Skin epidermis (tissue), 12 donors: ENCODE results near the gene USH2A.
"Not testable (repeated sequence)": the region's sequence is repeated elsewhere in the genome, so short reads cannot be mapped to it uniquely, and the experiment has no call there.

ENCODE experiments used
- H3K27ac ChIP-seq, 21 experiments: fragments of 200-600 bp; sonication (generic) in 11 of 21; one replicate each; pipeline ENCODE4 v1.5.0; 2020; ENCODE audit warnings: mild to moderate bottlenecking in 3 of 21, inconsistent platforms in 2 of 21, moderate library complexity in 2 of 21
- H3K4me3 ChIP-seq, 7 experiments: fragments of 200-600 bp; sonication (generic) in 2 of 7; one replicate each; pipeline ENCODE4 v1.5.0; 2020; ENCODE audit warnings: inconsistent platforms in 2 of 7, mild to moderate bottlenecking in 2 of 7, moderate library complexity in 1 of 7

The USH2A gene

DNA sequence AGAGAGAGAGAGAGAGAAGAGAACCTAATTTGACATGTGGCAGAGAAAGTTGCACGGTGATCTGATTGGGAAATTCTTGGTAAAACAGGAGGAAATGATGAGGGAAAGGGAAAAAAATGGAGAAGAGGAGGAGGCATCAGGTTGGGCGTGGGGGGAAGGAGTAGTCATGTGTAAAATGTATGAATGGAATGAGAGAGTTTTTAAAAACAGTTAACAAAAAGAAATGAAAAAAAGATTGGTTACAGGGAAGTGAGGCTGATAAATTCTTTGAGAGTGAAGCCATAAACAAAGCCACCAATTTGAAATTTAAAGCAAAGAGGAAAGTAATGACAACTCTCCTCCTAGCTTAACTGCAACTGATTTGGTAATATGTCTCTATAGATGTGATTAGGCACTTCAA, 409.2 kb downstream of the USH2A start:
- Histone ChIP-seq H3K4me3 (no peak overlapping the region), H3K27ac (no peak overlapping the region)

DNA sequence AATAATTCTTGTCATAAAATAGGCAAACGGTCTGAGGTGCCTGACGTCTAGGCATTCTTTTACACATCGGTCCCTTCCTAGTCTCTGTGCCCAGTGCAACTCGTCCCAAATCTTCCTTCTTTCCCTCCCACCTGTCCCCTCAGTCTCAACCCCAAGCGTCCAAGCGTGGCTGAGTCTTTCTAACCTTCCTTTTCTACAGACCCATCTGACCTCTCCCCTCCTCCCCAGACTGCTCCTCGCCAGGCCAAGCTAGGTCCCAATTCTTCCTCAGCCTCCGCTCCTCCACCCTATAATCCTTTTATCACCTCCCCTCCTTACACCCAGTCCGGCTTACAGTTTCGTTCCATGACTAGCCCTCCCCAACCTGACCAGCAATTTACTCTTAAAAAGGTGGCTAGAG, 413.8 kb downstream of the USH2A start:
- not testable (repeated sequence) for H3K4me3 ChIP-seq, H3K27ac ChIP-seq

DNA sequence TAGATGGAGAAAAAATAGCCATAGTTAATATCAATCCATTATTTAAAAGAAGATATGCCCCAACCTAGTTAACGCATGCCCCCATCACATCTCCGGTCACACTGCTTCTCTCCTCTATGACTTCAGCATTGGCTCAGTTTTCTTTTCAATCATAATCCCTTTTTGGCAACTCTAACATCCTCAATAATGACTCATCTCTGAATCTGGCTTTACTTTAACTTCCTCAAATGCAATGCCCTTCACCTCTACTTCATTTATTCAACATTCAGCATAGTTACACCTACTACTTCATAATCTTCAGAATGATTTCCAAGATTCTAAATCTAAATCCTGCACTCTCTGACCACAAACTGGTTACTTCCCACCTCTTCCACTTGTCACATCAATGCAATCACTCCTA, 417.3 kb downstream of the USH2A start:
- Histone ChIP-seq H3K27ac (no peak overlapping the region), H3K4me3 (no peak overlapping the region)

GRCh38 chr1:215992620-215993019, 430.6 kb downstream of the USH2A start:
- Histone ChIP-seq H3K27ac (no peak overlapping the region), H3K4me3 (no peak overlapping the region)

- H3K4me3 ChIP-seq = no peak overlapping the region
- no peak overlapping the region for H3K27ac ChIP-seq
Measured at GRCh38 chr1:215987092-215987875, 436.0 kb downstream of the USH2A start.

DNA sequence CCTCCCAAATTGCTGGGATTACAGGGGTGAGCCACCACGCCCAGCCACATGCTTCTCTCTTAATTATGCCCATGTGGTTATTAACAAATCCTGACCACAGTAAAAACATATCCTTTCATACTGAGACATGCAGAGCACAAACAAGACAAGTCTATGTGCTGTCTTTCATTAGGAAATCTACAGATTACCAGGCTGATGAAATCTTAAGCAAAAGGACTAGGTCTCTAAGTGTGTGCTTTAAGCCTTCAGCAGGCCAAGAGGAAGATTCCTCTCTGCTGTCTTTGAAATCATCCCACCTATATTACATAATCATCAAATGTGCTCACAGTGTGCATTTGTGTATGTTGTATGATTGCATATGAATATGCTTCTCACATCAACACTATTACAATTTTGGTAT, 436.8 kb downstream of the USH2A start:
- Histone ChIP-seq H3K4me3 (no peak overlapping the region), H3K27ac (no peak overlapping the region)

DNA sequence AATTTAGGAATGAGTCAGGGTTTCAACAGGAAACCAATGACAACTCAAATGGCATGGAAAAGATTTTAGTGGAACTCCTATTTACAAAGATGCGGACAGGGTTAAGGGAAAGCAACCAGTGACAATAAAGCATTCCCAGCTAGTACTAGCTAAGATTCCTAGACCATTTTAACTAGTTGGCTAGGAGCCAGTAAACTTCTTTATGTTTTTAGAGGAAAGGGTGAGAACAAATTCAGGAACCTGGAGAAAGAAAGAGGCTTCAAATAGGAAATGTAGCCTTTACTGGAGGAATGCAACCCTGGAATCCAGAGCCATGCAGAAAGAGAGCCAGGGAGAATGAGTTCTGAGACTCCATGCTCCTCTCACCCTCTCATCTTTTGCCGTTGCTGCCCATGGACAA, 439.6 kb downstream of the USH2A start:
- Histone ChIP-seq H3K27ac (no peak overlapping the region), H3K4me3 (no peak overlapping the region)

DNA sequence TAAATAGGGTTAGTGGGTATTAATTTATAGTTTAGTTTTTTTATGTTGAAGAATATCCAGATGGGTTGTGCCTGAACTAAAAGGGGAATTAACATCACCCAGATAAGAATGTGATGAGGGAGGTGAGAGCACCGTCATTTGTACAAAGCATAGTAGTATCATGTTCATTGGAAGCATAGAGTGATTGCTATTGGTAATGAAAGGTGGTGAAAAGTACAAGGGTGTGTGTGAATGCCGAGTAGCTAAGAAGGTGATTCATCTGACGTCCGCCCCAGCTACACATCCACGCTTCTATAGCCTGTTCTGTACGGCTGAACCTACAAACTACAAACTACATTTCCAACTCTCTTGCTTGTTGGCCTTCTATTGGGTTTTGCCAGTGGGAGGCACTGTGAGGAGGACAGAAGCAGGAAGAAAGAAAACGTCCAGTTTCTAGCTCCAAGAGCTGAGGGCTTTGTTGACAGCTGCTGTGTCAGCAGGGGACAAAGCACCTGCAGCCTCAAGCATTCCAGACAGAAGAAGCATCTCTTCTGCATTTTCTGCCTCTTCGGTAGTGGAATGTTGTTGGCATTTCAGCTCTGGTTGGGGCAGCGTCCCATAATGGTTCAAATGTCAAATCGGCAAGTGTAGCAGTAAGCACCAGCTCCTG, 451.3 kb downstream of the USH2A start:
- Histone ChIP-seq H3K4me3 (no peak overlapping the region), H3K27ac (no peak overlapping the region)

GRCh38 chr1:215970406-215970805, 452.8 kb downstream of the USH2A start:
- Histone ChIP-seq H3K27ac (no peak overlapping the region), H3K4me3 (no peak overlapping the region)

GRCh38 chr1:215963621-215964020, 459.6 kb downstream of the USH2A start:
- H3K4me3 ChIP-seq = no peak overlapping the region
- no peak overlapping the region for H3K27ac ChIP-seq

DNA sequence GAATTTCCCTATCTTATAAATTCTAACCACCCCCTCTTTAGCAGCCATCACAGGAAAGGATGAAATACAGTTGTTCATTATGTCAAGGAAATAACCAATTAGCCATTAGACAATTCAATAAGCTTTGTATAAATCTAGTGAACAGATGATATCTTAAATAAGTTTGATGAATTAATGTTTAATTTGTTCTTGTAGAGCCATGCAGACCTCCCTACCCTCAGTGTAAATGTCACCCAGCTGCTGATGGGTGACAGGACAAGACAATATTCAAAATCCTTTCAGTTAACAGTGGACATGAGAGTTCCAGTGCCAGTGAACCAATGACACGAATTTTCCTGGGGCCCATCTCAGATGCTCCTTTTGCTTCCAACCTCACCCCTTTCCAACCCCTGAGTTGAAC, 460.2 kb downstream of the USH2A start:
- Histone ChIP-seq H3K27ac (no peak overlapping the region), H3K4me3 (no peak overlapping the region)

DNA sequence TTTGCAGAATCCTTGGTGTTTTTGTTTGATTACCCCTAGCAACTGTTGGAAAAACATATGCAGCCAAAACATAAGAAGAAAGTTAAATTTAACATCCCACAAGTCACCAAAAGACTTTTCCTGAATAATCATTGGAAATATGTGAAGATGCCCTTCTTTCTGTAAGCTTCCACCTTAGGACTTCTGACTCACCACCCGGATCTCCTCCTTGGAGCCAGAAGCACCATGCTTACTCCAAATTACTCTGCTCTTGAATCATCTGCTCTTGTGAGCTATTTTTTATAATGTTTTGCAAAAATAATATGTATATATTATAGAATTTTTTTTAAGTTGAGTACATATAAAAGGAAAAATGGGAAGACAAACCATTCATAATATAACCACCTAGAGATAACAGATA, 464.4 kb downstream of the USH2A start:
- no peak overlapping the region for H3K4me3 ChIP-seq
- H3K27ac ChIP-seq = no peak overlapping the region

GRCh38 chr1:215957663-215958062, 465.6 kb downstream of the USH2A start:
- no peak overlapping the region for H3K27ac ChIP-seq
- H3K4me3 ChIP-seq = no peak overlapping the region

GRCh38 chr1:215932558-215932957, 490.7 kb downstream of the USH2A start:
- Histone ChIP-seq H3K27ac (no peak overlapping the region), H3K4me3 (no peak overlapping the region)

DNA sequence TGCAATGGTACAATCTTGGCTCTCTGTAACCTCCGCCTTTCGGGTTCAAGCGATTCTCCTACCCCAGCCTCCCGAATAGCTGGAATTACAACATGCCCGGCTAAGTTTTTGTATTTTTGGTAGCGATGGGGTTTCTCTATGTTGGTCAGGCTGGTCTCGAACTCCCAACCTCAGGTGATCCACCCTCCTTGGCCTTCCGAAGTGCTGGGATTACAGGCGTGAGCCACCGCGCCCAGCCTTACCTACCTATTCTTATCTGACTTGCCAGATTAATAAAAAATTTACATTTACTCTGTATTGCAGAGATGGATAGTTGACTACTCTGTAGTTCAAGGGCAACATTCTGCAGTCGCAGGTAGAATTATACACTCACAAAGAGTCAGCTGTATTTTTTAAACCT, 496.6 kb downstream of the USH2A start:
- H3K27ac ChIP-seq = no peak overlapping the region

GRCh38 chr1:215923129-215923824, 500.0 kb downstream of the USH2A start:
- no peak overlapping the region for H3K4me3 ChIP-seq

More for the DNA sequence above, 496.6 kb downstream of the USH2A start:
- no peak overlapping the region for H3K4me3 ChIP-seq

GRCh38 chr1:215911406-215911968, 511.8 kb downstream of the USH2A start:
- Histone ChIP-seq H3K4me3 (no peak overlapping the region), H3K27ac (no peak overlapping the region)

More at GRCh38 chr1:215923129-215923824, 500.0 kb downstream of the USH2A start:
- H3K27ac ChIP-seq = no peak overlapping the region

DNA sequence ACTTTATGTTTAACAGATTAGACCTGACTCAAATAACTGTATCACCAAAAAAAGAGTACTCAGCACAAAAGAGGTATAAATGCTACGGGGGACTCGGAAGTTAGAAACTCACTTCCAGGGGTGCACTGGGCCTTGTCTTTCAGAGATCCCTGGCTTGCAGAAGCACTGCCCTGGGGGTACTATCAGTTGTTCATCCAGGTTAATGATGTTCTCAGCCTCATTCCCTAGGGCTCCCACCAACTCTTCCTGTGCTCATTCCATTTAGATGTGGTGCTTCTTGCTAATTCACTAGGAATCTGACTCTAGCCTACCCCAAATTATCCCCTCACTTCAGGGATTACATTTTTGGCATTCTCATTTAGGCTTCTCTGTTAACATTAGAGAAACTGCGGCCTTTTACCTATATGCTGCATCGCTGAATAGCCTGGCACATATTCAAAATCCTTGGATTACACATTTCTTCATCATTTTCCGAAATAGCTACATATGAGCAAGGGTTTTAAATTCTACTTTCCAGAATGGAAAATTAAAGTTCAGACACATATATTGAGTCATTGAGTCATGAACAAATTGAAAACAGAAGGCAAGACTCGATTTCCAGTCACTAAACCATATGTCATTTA, 517.6 kb downstream of the USH2A start:
- H3K4me3 ChIP-seq = no peak overlapping the region
- H3K27ac ChIP-seq = no peak overlapping the region

- Histone ChIP-seq H3K27ac (no peak overlapping the region), H3K4me3 (no peak overlapping the region)
Measured at GRCh38 chr1:215900684-215901083, 522.6 kb downstream of the USH2A start.

DNA sequence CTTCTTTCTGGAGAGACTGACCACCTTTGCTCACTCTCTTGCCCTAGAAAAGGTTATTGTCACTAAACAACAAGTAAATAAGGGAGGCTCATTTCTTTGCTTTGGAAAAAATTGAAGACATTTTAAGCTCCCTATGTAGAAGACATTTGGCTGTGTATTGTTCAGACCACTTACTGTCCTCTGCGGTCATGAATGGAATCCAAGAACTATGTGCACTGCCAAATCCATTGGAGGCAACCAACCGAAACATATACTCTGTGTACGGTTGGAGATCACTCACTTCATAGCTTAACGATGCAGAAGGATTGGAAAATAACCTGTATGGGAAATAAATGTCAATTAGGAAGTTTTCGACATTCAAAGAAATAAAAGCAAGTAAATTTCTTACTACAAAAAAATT, 523.3 kb downstream of the USH2A start:
- no peak overlapping the region for H3K4me3 ChIP-seq
- H3K27ac ChIP-seq = no peak overlapping the region
